ENCODE results near the gene DYNAP. TPM values are rescaled to one million over a fixed set of nuclear protein-coding genes. Genes with fewer than 3 reads are reported as not detected.

DYNAP gene
- total and polyA plus RNA-seq, 2 donors (not counting 1 experiment from before 2014, with no cell fraction given): not detected

DNA sequence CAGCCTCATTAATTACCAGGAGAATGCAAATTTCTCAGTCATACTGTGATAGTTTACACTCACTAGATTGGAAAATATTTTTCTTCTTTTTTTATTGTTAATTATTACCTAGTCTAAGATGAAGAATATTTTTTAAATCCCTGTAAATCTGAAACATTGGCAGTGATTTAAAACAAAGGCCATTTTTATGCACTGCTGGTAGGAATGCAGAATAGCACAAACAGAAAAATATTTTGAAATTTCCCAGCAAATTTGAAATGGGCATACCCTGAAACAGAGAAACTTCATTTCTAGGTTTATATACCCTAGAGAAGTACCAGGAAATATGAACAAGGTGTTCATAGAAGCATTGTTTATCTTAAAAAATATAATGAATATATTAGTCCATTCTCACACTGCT lies 31.0 kb downstream of the DYNAP start:
- CTCF ChIA-PET: no interaction called here
- no peak for ATAC-seq (ENCODE audit: low read depth)
- Histone ChIP-seq H3K27ac (ENCODE audit: low read length in 2 of 2) (no peak overlapping the region), H3K9ac (ENCODE audit: low read length) (no peak overlapping the region), H3K4me2 (replicated peaks; ENCODE audit: low read depth, low read length, poor library complexity, severe bottlenecking) (no peak overlapping the region), H3K4me3 (ENCODE audit: control extremely low read depth in 1 of 5, extremely low read depth in 1 of 5, insufficient read depth in 1 of 5, low read depth in 2 of 5, low read length in 4 of 5) (no peak overlapping the region), H3K79me2 (ENCODE audit: control insufficient read depth, insufficient read depth, low read length) (no peaks in the 10 kb centered on the region), H3K27me3 (replicated peaks in 1 of 4; ENCODE audit: control extremely low read depth in 1 of 4, control insufficient read depth in 3 of 4, insufficient read depth in 4 of 4, low read length in 3 of 4) (no peaks in the 10 kb centered on the region), H3K9me3 (ENCODE audit: control extremely low read depth in 1 of 3, control insufficient read depth in 2 of 3, insufficient read depth in 1 of 3, low read length in 2 of 3) (no peaks in the 10 kb centered on the region), H2AFZ (ENCODE audit: insufficient read depth, low read depth, low read length, poor library complexity, severe bottlenecking) (no peak overlapping the region), H3K36me3 (replicated peaks in 1 of 2; ENCODE audit: control extremely low read depth in 1 of 2, control insufficient read depth in 1 of 2, extremely low read depth in 1 of 2, insufficient read depth in 2 of 2, low read length in 1 of 2) (no peaks in the 10 kb centered on the region), H4K20me1 (ENCODE audit: control insufficient read depth, insufficient read depth, low read length, poor library complexity, severe bottlenecking) (no peaks in the 10 kb centered on the region), H3K4me1 (ENCODE audit: control insufficient read depth in 2 of 2, insufficient read depth in 2 of 2, low read length in 2 of 2) (no peaks in the 10 kb centered on the region)
- H3K9me3 Mint-ChIP-seq (ENCODE audit: insufficient read depth): peaks cover 2% of the 10 kb centered on the region
- POLR2A ChIA-PET: no interaction called here
- H3K4me3 Mint-ChIP-seq: no peak overlapping the region
- H3K4me1 Mint-ChIP-seq: no peaks in the 10 kb centered on the region
- peaks cover 11% of the 10 kb centered on the region for H3K27me3 Mint-ChIP-seq
- no peak overlapping the region for H3K27ac Mint-ChIP-seq
- intact Hi-C loops (cut with micrococcal nuclease): no loop called here
- no peak for TF ChIP-seq EZH2 (IDR thresholded peaks at IDR 0.05; ENCODE audit: borderline replicate concordance, insufficient read depth, low read depth, low read length, poor library complexity, severe bottlenecking)
- TF ChIP-seq, protein P1, sequence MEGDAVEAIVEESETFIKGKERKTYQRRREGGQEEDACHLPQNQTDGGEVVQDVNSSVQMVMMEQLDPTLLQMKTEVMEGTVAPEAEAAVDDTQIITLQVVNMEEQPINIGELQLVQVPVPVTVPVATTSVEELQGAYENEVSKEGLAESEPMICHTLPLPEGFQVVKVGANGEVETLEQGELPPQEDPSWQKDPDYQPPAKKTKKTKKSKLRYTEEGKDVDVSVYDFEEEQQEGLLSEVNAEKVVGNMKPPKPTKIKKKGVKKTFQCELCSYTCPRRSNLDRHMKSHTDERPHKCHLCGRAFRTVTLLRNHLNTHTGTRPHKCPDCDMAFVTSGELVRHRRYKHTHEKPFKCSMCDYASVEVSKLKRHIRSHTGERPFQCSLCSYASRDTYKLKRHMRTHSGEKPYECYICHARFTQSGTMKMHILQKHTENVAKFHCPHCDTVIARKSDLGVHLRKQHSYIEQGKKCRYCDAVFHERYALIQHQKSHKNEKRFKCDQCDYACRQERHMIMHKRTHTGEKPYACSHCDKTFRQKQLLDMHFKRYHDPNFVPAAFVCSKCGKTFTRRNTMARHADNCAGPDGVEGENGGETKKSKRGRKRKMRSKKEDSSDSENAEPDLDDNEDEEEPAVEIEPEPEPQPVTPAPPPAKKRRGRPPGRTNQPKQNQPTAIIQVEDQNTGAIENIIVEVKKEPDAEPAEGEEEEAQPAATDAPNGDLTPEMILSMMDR (IDR thresholded peaks at IDR 0.05): no peak
- no peak for DNase-seq

DNA sequence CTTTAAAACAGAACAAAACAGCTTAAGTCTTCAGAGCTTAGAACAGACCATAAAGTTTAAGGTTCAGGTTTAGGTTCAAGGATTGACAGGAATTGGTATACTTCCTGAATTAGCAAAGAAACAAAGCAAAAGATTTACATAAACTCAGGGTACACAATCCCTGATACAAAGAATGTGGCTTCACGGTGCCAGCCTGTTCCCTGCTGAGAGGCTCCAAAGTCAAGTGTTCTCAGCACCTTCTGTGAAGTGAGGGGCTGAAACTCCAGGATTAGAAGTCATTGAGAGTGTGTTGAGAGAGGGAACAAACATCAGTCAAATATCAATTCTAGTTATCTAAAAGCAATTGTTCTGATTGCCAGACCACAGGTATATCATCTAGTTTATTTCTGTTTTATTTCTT lies 35.7 kb downstream of the DYNAP start:
- Mint-ChIP-seq H3K27ac (no peak overlapping the region), H3K4me3 (no peak overlapping the region), H3K9me3 (ENCODE audit: insufficient read depth) (peaks cover 2% of the 10 kb centered on the region), H3K27me3 (no peaks in the 10 kb centered on the region), H3K4me1 (no peaks in the 10 kb centered on the region)
- Histone ChIP-seq H4K20me1 (ENCODE audit: control insufficient read depth, insufficient read depth, low read length, poor library complexity, severe bottlenecking) (no peaks in the 10 kb centered on the region), H3K79me2 (ENCODE audit: control insufficient read depth, insufficient read depth, low read length) (no peaks in the 10 kb centered on the region), H3K4me2 (replicated peaks; ENCODE audit: low read depth, low read length, poor library complexity, severe bottlenecking) (no peak overlapping the region), H3K9ac (ENCODE audit: low read length) (no peak overlapping the region), H3K9me3 (ENCODE audit: control extremely low read depth in 1 of 3, control insufficient read depth in 2 of 3, insufficient read depth in 1 of 3, low read length in 2 of 3) (peaks cover 0 to 1% (median 0%) of the 10 kb centered on the region in 3 donors), H3K27me3 (replicated peaks in 1 of 4; ENCODE audit: control extremely low read depth in 1 of 4, control insufficient read depth in 3 of 4, insufficient read depth in 4 of 4, low read length in 3 of 4) (no peaks in the 10 kb centered on the region), H3K27ac (ENCODE audit: low read length in 2 of 2) (no peak overlapping the region), H2AFZ (ENCODE audit: insufficient read depth, low read depth, low read length, poor library complexity, severe bottlenecking) (no peak overlapping the region), H3K36me3 (replicated peaks in 1 of 2; ENCODE audit: control extremely low read depth in 1 of 2, control insufficient read depth in 1 of 2, extremely low read depth in 1 of 2, insufficient read depth in 2 of 2, low read length in 1 of 2) (no peaks in the 10 kb centered on the region), H3K4me1 (ENCODE audit: control insufficient read depth in 2 of 2, insufficient read depth in 2 of 2, low read length in 2 of 2) (no peaks in the 10 kb centered on the region), H3K4me3 (ENCODE audit: control extremely low read depth in 1 of 5, extremely low read depth in 1 of 5, insufficient read depth in 1 of 5, low read depth in 2 of 5, low read length in 4 of 5) (no peak overlapping the region)
- no CpG with 5 or more reads among the region's 1 CpG for WGBS (ENCODE audit: insufficient coverage)
- DNase-seq (no peak), ATAC-seq (ENCODE audit: low read depth) (no peak)
- POLR2A ChIA-PET: no interaction called here
- CTCF ChIA-PET: no interaction called here
- intact Hi-C loops (cut with micrococcal nuclease): no loop called here
- no peak for TF ChIP-seq EZH2 (IDR thresholded peaks at IDR 0.05; ENCODE audit: borderline replicate concordance, insufficient read depth, low read depth, low read length, poor library complexity, severe bottlenecking)
- TF ChIP-seq, protein P1 (IDR thresholded peaks at IDR 0.05): no peak
